Right atrium auricular region (tissue), 2 donors: Measurements from ENCODE around the gene GTF2IRD1. TPM values are rescaled to one million over a fixed set of nuclear protein-coding genes. Genes with fewer than 3 reads are reported as not detected.

ENCODE experiments used
- DNase-seq: peaks from one replicate; pipeline ENCODE4 v3.0.0-alpha.2; 2019; ENCODE audit warnings: low spot score
- H3K27ac ChIP-seq, 2 donors: fragments of 200-600 bp; sonication (generic); 1 replicate in 1 of 2; 2 replicates in 1 of 2; pipeline ENCODE4 v1.5.1; 2016 to 2019
- H3K27me3 ChIP-seq, 2 donors: fragments of 200-600 bp; sonication (generic); one replicate each; pipeline versions ENCODE4 v1.5.1 to v1.6.0; 2017 to 2019
- H3K36me3 ChIP-seq: fragments of 200-600 bp; sonication (generic); one replicate; pipeline ENCODE4 v1.5.1; 2016
- H3K4me1 ChIP-seq, 2 donors: fragments of 200-600 bp; sonication (generic); one replicate each; pipeline versions ENCODE4 v1.5.1 to v1.6.0; 2017 to 2019
- H3K4me3 ChIP-seq, 2 donors: fragments of 200-600 bp; sonication (generic); 1 replicate in 1 of 2; 2 replicates in 1 of 2; pipeline ENCODE4 v1.5.1; 2017 to 2019; ENCODE audit warnings: mild to moderate bottlenecking in 1 of 2, moderate library complexity in 1 of 2
- H3K9me3 ChIP-seq, 2 donors: fragments of 200-600 bp; sonication (generic); one replicate each; pipeline ENCODE4 v1.5.1; 2019
- CTCF ChIP-seq, 2 donors: fragments of 200-600 bp; sonication (generic); IDR thresholded peaks; one replicate each; pipeline ENCODE4 v1.5.1; 2019; ENCODE audit warnings: antibody characterized with exemption in 2 of 2
- total RNA-seq, 2 donors: library from RNA; depleted of rRNA; stranded (reverse); fragments of >200 nt; gene quantifications; one replicate each; pipeline ENCODE4 v1.1.0, GENCODE V29; 2016

GTF2IRD1 gene
- total RNA-seq, 2 donors from 2014 or later = 15.6 to 16.5 TPM

GRCh38 chr7:74461970-74462706 lies 8.4 kb downstream of the GTF2IRD1 start:
- Histone ChIP-seq H3K36me3 (no peaks in the 10 kb centered on the region), H3K27me3 (no peaks in the 10 kb centered on the region), H3K9me3 (no peaks in the 10 kb centered on the region), H3K4me3 (no peak overlapping the region), H3K27ac (peak overlapping the region; percentile 94 to 98), H3K4me1 (peaks cover 0 to 35% of the 10 kb centered on the region in 2 donors)
- no peak for TF ChIP-seq CTCF (IDR thresholded peaks at IDR 0.05)
- no peak for DNase-seq

DNA sequence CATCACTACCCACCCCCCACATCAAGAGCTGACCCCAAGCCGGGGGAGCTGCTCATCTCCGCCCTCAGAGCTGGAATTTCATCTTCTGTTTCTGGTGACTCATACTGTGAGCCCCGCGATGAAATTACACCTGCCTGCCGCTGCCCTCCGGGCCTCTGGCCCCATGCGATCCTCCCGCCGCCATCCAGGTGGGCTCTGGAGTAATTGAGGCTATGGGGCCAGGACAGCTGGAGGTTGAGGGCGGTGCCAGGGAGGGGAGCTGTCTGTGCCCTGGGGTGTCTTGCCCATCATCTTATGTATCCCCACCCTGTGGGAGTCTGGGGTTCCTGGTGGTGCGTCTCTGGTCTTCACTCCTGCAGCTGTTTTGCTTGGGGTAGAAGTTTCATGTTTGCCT lies 9.0 kb downstream of the GTF2IRD1 start:
- Histone ChIP-seq H3K27me3 (no peaks in the 10 kb centered on the region), H3K4me3 (no peak overlapping the region), H3K27ac (peak overlapping the region; percentile 94 to 98), H3K36me3 (no peaks in the 10 kb centered on the region), H3K9me3 (no peaks in the 10 kb centered on the region), H3K4me1 (peaks cover 0 to 35% of the 10 kb centered on the region in 2 donors)
- DNase-seq = no peak
- TF ChIP-seq CTCF (IDR thresholded peaks at IDR 0.05) = no peak

DNA sequence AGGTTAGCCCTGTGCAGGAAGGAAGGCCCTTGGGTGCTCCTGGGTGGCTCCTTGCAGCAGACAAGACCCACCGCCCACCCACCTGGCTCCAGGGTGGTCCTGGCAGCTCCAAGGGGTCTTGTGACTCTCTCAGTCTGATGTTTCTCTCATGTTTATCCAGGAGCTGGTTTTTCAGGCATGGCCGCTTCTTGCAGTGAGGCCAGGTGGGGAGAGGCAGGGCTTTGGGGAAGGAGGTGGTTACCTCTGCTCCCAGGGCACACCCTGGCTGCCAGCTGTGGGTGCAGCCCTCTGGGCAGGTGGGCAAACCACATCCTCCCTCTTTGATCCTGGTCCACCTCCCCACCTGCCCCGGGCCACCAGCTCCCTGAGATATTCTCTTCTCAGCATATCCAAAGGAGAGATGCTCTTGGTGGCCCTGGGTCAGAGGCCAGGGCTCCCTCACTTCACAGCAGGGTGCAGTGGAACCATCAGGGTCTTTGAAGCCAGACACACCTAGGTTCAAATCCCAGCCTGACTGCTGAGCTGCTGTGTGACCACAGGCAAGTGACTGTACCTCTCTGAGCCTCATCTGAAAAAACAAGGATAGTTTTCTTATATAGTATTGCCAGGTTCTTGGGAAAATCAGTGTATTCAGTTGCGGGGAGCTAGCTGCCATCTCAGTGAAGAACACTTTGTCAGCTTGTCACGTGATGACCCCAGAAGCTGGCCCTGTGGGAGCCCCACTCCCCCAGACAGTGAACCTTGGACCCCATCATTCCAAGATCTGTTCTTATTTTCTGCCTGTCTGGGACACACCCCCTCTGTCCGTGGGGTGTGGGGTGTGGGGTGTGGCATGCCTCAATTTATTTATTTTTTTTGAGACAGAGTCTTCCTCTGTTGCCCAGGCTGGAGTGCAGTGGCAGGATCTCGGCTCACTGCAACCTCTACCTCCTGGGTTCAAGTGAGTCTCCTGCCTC lies 11.5 kb downstream of the GTF2IRD1 start:
- no peak for DNase-seq
- peaks cover 0 to 23% of the 10 kb centered on the region in 2 donors for H3K4me1 ChIP-seq
- no peak for TF ChIP-seq CTCF (IDR thresholded peaks at IDR 0.05)
- no peaks in the 10 kb centered on the region for H3K9me3 ChIP-seq
- H3K27me3 ChIP-seq = no peaks in the 10 kb centered on the region
- H3K36me3 ChIP-seq = no peaks in the 10 kb centered on the region
- no peak overlapping the region for H3K4me3 ChIP-seq
- H3K27ac ChIP-seq = peak overlapping the region; percentile 94 to 98

GRCh38 chr7:74466196-74466813 lies 12.6 kb downstream of the GTF2IRD1 start:
- Histone ChIP-seq H3K27ac (peak overlapping the region; percentile 94 to 98), H3K9me3 (no peaks in the 10 kb centered on the region), H3K36me3 (no peaks in the 10 kb centered on the region), H3K27me3 (no peaks in the 10 kb centered on the region), H3K4me3 (no peak overlapping the region), H3K4me1 (peaks cover 0 to 23% of the 10 kb centered on the region in 2 donors)
- no peak for TF ChIP-seq CTCF (IDR thresholded peaks at IDR 0.05)
- peak; percentile 65 for DNase-seq

- no peaks in the 10 kb centered on the region for H3K9me3 ChIP-seq
- no peak for DNase-seq
- no peak for TF ChIP-seq CTCF (IDR thresholded peaks at IDR 0.05)
- H3K27me3 ChIP-seq = no peaks in the 10 kb centered on the region
- H3K4me1 ChIP-seq = peaks cover 0 to 23% of the 10 kb centered on the region in 2 donors
- no peaks in the 10 kb centered on the region for H3K36me3 ChIP-seq
- peak overlapping the region; percentile 94 to 98 for H3K27ac ChIP-seq
- H3K4me3 ChIP-seq = no peak overlapping the region
Observed at GRCh38 chr7:74467876-74468275, 14.2 kb downstream of the GTF2IRD1 start.
